ENCODE results near the gene CCSER2.
"Not testable (repeated sequence)": the region's sequence is repeated elsewhere in the genome, so short reads cannot be mapped to it uniquely, and the experiment has no call there.

CCSER2 gene

GRCh38 chr10:84401854-84402611 is 73.6 kb downstream of the CCSER2 start:
- DNase-seq = no peak

- no peak for DNase-seq
Measured at GRCh38 chr10:84404783-84405182, 76.4 kb downstream of the CCSER2 start.

- DNase-seq = no peak
Measured at GRCh38 chr10:84405662-84406061, 77.3 kb downstream of the CCSER2 start.

GRCh38 chr10:84406561-84406960 is 78.2 kb downstream of the CCSER2 start:
- DNase-seq = no peak

- DNase-seq = no peak
Measured at GRCh38 chr10:84407388-84408049, 79.1 kb downstream of the CCSER2 start.

GRCh38 chr10:84412482-84412881 is 84.1 kb downstream of the CCSER2 start:
- DNase-seq = no peak

- DNase-seq = not testable (repeated sequence)
Measured at GRCh38 chr10:84414110-84414509, 85.7 kb downstream of the CCSER2 start.

GRCh38 chr10:84415539-84416244 is 87.3 kb downstream of the CCSER2 start:
- no peak for DNase-seq

GRCh38 chr10:84416245-84416555 is 87.8 kb downstream of the CCSER2 start:
- no peak for DNase-seq

- DNase-seq = no peak
Measured at GRCh38 chr10:84423719-84424118, 95.3 kb downstream of the CCSER2 start.

- DNase-seq = no peak
Measured at GRCh38 chr10:84424731-84425167, 96.4 kb downstream of the CCSER2 start.

GRCh38 chr10:84427903-84428650 is 99.7 kb downstream of the CCSER2 start:
- DNase-seq = no peak

- no peak for DNase-seq
Measured at GRCh38 chr10:84428711-84429110, 100.3 kb downstream of the CCSER2 start.

- no peak for DNase-seq
Measured at GRCh38 chr10:84429926-84430520, 101.6 kb downstream of the CCSER2 start.

GRCh38 chr10:84432891-84433290 is 104.5 kb downstream of the CCSER2 start:
- no peak for DNase-seq

GRCh38 chr10:84440781-84441180 is 112.4 kb downstream of the CCSER2 start:
- no peak for DNase-seq

- no peak for DNase-seq
Measured at GRCh38 chr10:84447701-84448400, 119.5 kb downstream of the CCSER2 start.

GRCh38 chr10:84449351-84449750 is 121.0 kb downstream of the CCSER2 start:
- not testable (repeated sequence) for DNase-seq

- no peak for DNase-seq
Measured at GRCh38 chr10:84452003-84452402, 123.6 kb downstream of the CCSER2 start.

GRCh38 chr10:84453303-84453702 is 124.9 kb downstream of the CCSER2 start:
- no peak for DNase-seq

GRCh38 chr10:84456126-84456525 is 127.7 kb downstream of the CCSER2 start:
- DNase-seq = no peak

- DNase-seq = no peak
Measured at GRCh38 chr10:84460520-84460919, 132.1 kb downstream of the CCSER2 start.

Measured in NCI-H1436 (cell line).